NCI-H187 (cell line): Measurements from ENCODE around the gene TTC39B.
A peak's percentile ranks its signal among the peaks of the same experiment; 100 is the strongest.

Source experiments
- DNase-seq, 2 experiments: peaks; one replicate each; lab custom pipeline; 2025; lab: John Stamatoyannopoulos, UW

Gene TTC39B

DNA sequence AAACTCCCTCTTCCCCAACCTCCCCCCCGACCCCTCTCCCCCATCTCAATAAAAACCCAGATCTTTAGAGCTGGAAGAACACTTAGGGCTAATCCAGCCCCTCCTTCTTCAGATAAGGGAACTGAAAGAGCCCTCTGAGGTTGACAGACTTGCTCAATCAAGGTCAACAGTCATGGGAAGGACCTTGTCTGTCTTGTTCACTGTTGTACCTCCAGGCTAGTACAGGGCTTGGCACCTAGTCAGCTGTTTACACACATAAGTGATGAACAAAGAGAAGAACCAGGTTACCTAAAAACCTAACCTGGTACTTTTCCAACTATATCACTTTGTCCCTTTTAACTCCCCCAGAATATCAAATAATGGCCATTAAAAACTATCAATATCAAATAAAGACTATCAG lies 2.4 kb downstream of the TTC39B start:
- no peak for DNase-seq

- no peak for DNase-seq
These were observed 6.8 kb downstream of the TTC39B start for GRCh38 chr9:15300218-15300617.

GRCh38 chr9:15299374-15299939 lies 7.6 kb downstream of the TTC39B start:
- DNase-seq = no peak

- no peak for DNase-seq
These were observed 8.7 kb downstream of the TTC39B start for GRCh38 chr9:15298362-15298761.

- DNase-seq = peak in 1 of 2 experiments; percentile 14
These were observed 11.1 kb downstream of the TTC39B start for GRCh38 chr9:15295761-15296405.

DNA sequence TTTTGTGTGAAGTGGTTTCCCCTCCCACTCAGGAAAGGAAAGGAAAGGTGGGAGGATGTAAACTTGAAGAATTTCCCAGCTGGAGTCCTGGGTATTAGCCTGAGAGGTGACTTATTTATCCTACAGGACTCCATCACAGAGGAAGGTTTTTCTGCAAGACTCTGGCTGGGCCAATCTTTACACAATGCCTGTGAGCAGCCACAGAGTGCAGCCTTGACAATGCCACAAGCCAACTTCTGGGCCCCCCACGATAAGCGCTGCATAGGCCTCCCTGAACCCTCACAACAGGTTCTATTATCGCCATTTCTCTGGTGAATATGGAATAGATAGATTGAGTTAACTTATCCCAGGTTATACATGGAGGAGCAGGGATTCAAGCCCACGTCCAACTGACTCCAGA lies 12.4 kb downstream of the TTC39B start:
- no peak for DNase-seq

DNA sequence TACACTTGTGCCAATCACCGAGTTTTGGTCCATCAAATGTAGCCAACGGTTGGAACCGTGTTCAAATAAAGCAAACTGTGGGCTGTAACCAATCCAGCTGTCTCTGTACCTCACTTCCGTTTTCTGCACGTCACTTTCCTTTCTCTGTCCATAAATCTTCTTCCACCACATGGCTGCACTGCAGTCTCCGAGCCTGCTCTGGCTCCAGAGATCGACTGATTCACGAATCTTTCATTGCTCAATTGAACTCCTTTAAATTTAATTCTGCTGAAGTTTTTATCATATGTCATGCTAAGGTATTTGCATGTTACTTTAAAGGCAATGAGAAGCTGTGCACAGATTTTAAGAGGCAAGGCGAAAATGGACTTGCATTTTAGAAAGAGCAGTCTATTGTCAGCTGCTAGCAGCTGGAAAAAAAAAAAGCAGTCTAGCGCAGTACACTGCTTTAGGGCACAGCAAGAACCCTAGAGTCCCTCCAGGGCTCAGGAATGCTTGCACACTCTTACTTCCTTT lies 13.2 kb downstream of the TTC39B start:
- DNase-seq = no peak

- DNase-seq = no peak
These were observed 13.9 kb downstream of the TTC39B start for GRCh38 chr9:15293084-15293483.

DNA sequence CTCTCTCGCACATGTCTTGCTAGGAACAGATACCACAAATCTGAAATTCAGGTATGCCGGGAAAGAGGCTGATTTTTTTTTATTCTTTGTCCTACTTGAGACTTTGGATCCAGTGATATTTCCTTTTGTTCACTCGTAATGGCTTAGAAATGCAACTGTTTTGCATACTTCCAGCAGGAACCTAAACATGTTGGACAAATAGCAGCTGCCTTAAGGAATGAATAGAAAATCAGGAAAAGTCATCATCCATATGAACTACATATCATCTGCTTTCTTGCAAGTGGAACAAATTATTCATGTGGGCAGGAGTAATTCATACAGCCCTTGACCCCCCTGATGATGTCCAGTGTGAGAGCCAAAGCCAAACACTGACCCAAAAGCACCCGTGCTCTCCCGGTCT lies 17.4 kb downstream of the TTC39B start:
- DNase-seq = no peak

- no peak for DNase-seq
These were observed 19.7 kb downstream of the TTC39B start for GRCh38 chr9:15287309-15287708.

DNA sequence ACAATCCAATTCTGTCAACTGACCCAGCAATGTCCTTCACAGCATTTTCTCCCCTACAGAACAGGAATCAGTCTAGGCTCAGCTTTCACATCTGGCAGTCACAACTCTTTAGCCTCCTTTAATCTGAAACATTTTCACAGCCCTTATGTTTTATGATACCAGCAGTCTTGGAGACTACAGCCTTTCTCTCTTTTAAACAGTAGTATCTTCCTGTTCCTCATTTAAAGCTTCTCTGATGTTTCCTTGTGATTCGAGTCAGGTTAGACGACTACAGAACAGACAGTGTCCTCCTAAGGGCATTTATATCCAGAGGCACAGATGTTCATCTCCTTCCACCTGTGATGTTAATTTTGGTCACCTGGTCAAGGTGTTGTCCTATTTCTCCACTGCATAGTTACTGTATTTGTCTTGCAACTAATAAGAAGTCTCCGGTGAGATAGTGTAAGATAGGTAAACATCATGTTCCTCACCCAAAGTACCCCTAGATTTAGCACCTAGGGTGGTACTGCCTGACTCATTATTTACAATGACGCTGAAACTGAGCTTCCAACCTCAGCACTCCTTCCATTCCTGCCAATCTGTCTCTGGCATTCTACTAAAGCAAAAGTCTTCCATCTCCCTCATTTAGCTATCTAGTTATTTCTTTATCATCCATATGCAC lies 20.7 kb downstream of the TTC39B start:
- no peak for DNase-seq

- DNase-seq = no peak
These were observed 24.3 kb downstream of the TTC39B start for GRCh38 chr9:15282567-15283285.

DNA sequence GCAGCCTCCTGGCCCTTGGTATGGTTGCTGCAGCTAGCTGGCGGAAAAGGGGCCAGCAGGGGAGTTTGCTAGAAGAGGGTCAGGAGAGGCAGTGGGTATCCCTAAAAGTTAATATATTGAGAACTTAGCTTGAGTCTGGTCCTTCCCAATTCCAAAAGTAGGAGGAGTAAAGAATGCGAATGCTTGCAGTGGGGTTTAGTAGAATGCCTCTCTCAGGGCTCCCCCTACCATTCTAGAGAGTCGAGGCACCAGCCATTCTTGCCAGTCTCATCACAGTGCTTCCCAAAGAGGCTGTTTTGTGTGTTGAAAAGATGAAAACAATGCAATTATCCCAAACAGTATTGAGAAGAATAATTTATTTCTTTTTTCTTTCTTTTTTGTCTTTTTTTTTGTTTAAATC lies 26.4 kb downstream of the TTC39B start:
- no peak for DNase-seq

DNA sequence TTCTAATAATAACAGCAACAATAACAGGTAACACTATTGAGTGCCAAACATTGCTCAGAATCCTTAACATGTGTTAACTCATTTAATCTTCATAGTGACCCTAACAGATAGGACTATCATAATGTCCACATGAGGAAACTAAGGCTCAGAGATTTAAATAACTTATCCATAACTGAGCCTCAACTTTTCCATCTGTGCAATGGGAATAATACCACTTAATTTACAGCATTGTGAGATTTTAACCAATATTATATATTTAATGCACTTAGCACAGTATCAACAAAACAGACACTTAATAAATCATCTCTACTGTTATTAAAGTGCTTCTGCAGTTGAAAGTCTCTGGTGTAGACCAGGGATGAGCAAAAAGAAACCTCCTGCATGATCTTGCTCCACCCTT lies 28.2 kb downstream of the TTC39B start:
- DNase-seq = no peak

DNA sequence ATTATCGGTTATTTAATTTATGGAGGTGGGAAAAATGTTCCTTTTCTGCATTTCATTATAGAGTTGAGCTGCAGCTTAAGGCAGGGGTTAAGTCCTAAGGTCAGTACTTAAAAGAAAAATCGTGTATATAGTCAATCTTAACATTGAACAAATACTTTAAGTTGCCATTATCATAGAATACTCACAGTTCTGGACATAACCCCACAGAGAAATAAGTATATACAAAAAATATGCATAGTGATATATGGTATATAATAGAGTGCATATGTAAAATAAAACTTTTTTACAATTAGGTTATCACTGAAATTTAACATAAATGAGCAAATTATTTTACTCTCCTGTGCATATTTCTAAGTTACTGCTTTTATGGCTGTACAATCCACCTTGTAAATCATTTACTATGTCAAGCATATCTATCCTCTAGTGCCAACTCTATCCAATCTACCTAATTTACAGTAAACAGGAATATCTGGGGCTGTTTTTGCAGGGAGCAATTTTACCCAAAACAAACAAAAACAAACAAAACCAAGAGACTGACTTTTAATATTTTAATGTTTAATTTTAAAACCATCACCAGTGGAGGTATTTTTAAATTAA lies 28.8 kb downstream of the TTC39B start:
- DNase-seq = no peak

DNA sequence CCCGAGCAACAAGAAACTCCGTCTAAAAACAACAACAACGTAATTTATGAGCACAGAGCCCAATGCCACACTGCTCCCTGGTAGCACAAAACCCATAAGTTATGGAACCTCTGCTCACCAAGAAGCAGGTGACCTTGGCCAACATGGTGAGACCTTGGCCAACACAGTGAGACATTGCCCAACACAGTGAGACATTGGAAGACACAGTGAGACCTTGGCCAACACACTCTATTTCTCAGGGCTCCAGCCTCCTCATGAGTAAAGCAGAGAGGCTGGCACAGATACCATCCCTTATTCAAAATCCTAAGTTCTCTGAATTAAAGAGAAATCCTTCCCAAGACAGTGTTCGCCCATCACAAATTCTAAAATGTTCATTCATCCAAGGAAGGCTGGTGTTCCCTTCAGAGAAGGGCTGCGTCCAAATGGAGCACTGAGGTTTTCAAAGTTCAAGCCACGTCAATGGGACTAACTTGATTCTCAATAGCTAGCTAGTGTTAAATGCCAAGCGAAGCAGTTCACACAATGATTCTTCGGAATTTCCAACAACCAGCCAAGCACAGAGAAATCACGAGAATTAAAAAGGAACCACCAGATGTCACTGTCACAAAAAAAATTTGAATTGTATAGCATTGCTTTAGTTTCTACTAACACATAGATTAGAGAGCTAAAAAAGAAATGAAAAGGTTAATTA lies 29.5 kb downstream of the TTC39B start:
- no peak for DNase-seq

DNA sequence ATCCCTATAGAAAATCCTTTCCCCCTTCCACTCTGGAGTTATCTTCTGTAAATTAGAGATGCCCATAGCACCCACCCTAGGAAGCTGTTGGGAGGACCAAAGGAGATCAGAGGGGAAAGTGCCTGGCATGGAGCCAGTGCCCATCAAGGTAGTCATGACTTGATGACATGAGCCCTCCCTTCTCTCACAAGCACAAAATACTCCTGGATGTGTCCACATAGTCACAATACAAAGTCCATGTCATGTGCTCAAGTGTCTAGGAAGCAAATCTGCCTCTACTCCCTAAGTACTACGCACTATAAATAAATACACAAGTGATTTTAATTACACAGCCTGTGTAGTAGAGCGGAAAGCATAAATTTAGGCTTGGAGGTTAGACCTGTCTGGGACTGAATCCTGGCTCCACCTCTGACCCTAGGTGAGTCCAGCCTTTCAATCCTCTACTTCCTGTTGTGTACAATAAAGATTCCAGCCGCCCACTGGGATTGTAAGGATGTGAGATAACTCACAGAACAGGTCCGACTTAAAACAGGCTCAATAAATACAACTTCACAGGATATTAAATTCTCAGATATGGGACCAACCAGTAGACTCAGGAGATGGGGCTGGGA lies 30.6 kb downstream of the TTC39B start:
- no peak for DNase-seq

DNA sequence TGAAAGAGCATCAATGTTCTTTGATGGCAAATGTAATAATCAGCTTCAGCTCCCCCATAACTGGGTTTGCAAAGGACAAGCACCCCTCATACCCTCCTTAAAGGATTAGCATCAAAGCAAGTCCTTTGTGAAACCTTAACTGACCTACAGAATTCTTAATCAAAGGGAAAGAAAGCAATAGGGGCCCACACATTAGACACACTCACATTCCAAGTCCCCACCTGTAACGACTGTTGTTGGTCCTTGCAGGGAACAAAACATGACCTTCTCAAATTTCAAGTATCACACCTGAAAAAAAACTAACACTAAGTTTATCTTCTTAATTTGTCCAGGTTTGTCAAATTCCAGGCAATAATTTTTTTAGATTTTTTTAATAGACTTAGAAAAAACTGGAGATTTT lies 32.6 kb downstream of the TTC39B start:
- no peak for DNase-seq

GRCh38 chr9:15272377-15272928 lies 34.6 kb downstream of the TTC39B start:
- DNase-seq = peak; percentile 15 to 55

DNA sequence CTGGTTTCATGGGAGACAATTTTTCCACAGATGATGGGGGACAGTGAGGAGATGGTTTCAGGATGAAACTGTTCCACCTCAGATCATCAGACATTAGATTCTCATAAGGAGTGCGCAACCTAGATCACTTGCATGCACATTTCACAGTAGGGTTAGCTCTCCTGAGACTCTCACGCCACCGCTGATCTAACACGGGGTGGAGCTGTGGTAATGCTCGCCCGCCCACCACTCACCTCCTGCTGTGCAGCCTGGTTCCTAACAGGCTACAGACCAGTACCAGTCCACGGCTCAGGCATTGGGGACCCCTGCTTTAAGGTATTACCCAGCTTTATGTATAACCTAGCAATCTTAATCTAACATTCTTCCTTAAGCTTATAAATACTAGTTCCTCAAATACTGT lies 35.6 kb downstream of the TTC39B start:
- no peak for DNase-seq

DNA sequence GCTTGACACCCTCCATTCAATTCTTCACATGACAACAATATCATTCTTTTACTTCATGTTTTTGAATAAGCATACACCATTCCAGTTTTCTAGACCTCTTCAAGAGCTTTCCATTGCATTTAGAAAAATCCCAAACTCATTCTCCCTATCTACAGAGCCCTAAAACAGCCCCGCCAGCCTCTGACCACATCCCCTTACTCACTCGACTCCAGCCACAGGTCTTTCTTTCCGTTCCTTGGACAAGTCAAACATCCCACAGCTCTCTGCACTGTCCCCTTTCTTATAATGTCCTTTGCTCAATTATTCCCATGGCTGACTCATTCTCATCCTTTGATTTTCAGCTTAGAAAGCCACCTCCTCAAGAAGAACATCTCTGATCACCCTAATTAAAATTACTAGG lies 38.2 kb downstream of the TTC39B start:
- DNase-seq = no peak
